Stimulated activated CD4-positive, alpha-beta T cell treated with anti-CD3 and anti-CD28 coated beads, Interleukin-4, amount 100 ng/mL, for 48 hours (primary cell): ENCODE results near the gene ACP7.
"Not testable (repeated sequence)": the region's sequence is repeated elsewhere in the genome, so short reads cannot be mapped to it uniquely, and the experiment has no call there.

Experiments used
- DNase-seq, 2 donors: peaks; one replicate each; pipeline ENCODE4 v3.0.0-alpha.2; 2020; ENCODE audit warnings: low read depth in 2 of 2

Gene ACP7

GRCh38 chr19:39077323-39077722 is 6.8 kb upstream of the ACP7 start:
- DNase-seq = no peak

- DNase-seq = no peak
Measured at GRCh38 chr19:39078436-39079200, 5.5 kb upstream of the ACP7 start.

- no peak for DNase-seq
Measured at GRCh38 chr19:39080431-39080830, 3.7 kb upstream of the ACP7 start.

GRCh38 chr19:39082167-39082566 is 2.0 kb upstream of the ACP7 start:
- no peak for DNase-seq

GRCh38 chr19:39082745-39083598 is 1.2 kb upstream of the ACP7 start:
- no peak for DNase-seq

GRCh38 chr19:39083599-39083982 is 577 bp upstream of the ACP7 start:
- no peak for DNase-seq

GRCh38 chr19:39084732-39085080 is 538 bp downstream of the ACP7 start:
- no peak for DNase-seq

GRCh38 chr19:39085392-39085791 is 1.2 kb downstream of the ACP7 start:
- DNase-seq = no peak

DNA sequence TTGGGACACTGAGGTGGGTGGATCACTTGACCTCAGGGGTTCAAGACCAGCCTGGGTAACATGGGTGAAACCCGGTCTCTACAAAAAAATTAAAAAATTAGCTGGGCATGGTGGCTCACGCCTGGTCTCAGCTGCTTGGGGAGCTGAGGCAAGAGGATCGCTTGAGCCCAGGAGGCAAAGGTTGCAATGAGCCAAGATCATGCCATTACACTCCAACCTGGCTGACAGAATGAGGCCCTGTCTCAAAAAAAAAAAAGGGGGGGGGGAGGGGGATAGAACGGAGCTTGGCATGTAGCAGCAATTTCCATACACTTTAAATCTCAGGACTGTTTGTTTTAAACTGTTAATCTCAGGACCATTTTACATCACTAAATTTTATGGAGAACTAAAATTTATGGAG is 2.2 kb downstream of the ACP7 start:
- no peak for DNase-seq

DNA sequence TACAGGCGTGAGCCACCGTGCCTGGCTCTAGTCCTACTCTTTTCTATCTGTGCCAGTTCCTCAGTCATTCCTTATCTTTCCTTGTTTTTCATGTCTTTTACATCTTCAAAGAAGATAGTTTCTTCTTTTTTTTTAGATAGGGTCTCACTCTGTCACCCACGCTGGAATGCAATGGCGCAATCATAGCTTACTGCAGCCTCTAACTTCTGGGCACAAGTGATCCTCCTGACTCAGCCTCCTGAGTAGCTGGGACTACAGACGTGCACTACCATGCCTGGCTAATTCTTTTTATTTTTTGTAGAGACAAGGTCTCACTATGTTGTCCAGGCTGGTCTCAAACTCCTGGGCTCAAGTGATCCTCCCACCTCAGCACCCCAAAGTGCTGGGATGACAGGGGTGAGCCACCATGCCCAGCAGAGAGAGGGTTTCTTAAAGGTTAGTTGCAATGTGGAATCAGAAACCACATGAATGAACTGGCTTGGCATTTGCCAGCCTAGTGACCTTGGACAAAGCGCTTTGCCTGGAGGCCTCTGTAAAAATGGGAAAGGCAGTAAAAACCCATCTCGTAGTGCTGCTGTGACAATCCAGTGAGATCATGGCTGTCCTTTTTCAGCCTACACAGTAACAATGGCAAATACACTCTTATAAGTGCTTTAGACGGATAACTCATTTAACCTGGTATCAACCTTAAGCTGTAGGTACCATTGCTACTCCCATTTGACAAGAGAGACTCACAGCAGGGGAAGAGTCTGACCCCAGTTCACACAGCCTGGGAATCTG is 3.9 kb downstream of the ACP7 start:
- no peak for DNase-seq

DNA sequence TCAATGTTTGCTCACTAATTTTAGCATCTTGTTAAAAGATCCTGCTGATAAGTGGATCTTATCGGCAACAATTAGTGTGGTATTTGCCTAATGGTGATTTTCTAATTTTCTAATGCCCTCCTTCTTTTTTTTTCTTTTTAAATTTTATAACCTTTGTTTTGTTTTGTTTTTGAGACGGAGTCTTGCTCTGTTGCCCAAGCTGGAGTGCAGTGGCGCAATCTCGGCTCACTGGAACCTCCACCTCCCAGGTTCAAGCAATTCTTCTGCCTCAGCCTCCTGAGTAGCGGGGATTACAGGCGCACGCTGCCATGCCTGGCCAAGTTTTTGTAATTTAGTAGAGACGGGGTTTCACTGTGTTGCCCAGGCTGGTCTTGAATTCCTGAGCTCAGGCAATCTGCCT is 5.8 kb downstream of the ACP7 start:
- not testable (repeated sequence) for DNase-seq

DNA sequence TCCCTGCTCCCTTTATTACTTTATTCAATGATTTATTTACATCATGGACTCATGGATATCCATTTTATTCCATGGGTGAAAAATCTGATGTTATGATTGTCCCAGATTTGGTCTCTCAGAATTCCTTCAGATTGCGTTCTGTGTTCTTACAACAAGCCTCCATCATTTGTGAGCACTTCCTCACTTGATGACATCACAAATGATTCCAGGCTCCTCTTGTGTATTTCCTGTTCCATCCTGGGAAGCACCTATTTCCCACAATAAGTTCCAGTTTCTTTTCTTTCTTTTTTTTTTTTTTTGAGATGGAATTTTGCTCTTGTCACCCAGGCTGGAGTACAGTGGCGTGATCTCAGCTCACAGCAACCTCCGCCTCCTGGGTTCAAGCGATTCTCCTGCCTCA is 6.7 kb downstream of the ACP7 start:
- DNase-seq = no peak

DNA sequence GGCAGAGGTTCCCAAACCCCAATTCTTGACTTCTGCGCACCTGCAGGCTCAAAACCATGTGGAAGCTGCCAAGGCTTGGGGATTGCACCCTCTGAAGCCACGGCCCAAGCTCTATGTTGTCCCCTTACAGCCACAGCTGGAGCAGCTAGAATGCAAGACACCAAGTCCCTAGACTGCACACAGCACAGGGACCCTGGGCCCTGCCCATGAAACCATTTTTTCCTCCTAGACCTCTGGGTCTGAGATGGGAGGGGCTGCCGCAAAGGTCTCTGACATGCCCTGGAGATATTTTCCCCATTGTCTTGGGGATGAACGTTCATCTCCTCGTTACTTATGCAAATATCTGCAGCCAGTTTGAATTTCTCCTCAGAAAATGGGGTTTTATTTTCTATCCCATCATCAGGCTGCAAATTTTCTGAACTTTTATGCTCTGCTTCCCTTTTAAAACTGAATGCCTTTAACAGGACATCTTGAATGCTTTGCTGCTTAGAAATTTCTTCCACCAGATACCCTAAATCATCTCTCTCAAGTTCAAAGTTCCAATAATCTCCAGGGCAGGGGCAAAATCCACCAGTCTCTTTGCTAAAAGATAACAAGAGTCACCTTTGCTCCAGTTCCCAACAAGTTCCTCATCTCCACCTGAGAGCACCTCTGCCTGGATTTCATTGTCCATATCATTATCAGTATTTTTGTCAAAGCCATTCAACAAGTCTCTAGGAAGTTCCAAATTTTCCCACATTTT is 11.8 kb downstream of the ACP7 start:
- DNase-seq = not testable (repeated sequence)

DNA sequence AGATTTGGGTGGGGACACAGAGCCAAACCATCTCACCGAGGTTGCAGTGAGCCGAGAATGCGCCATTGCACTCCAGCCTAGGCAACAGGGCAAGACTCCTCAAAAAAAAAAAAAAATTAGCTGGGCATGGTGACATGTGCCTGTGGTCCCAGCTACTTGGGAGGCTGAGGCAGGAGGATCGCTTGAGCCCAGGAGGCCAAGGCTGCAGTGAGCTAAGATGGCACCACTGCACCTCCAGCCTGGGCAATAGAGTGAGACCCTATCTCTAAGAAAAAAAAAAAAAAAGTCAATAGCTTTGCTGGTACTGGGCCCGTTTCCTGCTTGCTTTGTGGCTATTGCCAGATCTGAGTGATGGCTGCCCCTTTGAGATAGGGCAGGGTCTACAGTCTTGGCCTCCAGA is 13.1 kb downstream of the ACP7 start:
- no peak for DNase-seq

- no peak for DNase-seq
Measured at GRCh38 chr19:39097721-39098120, 13.6 kb downstream of the ACP7 start.

GRCh38 chr19:39098365-39099269 is 14.4 kb downstream of the ACP7 start:
- no peak for DNase-seq

DNA sequence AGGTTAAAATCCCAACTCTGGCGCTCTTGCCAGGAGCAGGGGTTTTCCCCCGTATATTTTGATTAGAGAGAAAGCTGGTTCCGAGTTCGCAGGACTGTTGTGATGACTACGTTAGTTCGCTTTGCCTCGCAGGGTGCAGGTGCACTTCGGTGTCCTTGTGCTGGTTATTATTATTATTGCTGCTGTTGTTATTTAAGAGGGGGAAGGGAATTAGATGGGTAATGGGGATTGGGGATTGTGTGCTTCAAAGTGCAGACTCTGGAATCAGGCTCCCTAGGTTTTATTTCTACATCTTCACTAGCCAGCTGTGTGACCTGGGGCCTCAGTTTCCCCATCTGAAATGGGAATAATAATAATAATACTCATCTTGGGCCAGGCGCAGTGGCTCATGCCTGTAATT is 15.2 kb downstream of the ACP7 start:
- no peak for DNase-seq

GRCh38 chr19:39100500-39101166 is 16.5 kb downstream of the ACP7 start:
- no peak for DNase-seq

DNA sequence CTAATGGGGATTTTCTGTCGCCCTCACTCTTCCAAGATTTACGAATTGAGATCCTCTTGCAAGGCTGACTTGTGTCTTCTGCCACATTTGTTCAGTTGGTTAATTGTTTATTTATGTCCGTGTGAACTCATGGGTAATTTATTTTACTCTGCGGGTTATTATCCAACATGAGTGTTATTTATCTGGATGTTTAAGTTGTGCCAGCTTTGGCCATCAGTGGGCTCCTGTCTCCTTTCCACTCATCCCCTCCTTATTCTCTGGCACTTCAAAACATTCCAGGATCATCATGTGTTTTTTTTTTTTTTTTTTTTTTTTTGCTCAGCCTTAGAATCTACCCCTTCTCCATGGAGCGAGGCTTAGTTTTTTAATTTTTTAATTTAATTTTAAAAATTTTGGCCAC is 19.0 kb downstream of the ACP7 start:
- no peak for DNase-seq

DNA sequence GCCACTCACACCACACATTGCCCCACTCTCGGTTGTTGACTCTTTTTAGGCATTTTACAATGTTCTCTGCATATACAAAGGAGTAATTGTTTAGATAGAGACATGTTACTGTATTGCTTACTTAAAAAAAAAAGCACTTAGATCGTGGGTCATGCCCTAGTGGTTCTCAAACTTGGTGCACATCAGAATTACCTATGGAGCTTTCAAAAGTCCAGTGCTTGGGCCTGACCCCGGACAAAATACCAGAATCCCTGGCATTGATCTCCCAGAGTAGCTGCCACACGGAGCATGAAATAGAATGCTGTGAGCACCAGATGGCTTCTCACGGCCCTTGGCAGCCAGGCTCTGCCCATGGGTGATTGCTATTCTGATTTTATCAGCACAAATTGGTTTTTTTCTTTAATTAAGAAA is 20.0 kb downstream of the ACP7 start:
- no peak for DNase-seq
